NCI-H146 treated with DMSO at 0.1 percent for 48 hours (cell line): ENCODE measurements around the gene LRRC8C.
A peak's percentile ranks its signal among the peaks of the same experiment; 100 is the strongest.

ENCODE experiments used
- DNase-seq: peaks from one replicate; lab custom pipeline; 2025; ENCODE audit not compliant: unreplicated experiment; lab: John Stamatoyannopoulos, UW

Gene LRRC8C

DNA sequence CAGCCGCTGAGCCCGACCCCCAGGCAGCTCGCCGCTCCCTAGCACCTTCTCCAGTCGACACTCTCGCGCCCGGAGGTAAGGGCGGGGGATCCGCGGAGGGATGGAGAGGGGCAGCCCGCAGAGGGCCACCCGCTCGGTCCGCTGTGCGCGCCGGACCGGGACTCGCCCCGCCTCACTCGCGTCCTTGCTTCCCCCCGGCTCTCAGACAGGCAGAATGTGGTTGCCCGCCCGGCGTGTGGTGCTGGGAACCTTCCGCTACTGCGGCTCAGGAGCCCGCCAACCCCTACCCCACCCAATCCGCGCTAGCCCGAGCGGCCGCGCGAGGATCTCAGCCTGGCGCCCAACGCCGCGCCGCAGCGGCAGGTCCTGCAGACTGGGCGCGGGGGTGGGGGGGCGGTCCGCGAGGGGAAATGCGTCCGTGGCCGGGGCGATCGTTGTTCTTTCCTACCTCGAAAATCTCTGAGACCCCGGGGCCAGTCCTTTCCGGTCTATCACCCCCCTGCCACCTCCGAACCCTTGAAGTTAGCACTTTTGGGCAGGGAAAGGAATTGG, 404 bp downstream of the LRRC8C start:
- peak; percentile 28 for DNase-seq

- peak; percentile 11 for DNase-seq
These were observed 1.1 kb downstream of the LRRC8C start for GRCh38 chr1:89633800-89634625.

- no peak for DNase-seq
These were observed 3.2 kb downstream of the LRRC8C start for GRCh38 chr1:89635825-89636815.

DNA sequence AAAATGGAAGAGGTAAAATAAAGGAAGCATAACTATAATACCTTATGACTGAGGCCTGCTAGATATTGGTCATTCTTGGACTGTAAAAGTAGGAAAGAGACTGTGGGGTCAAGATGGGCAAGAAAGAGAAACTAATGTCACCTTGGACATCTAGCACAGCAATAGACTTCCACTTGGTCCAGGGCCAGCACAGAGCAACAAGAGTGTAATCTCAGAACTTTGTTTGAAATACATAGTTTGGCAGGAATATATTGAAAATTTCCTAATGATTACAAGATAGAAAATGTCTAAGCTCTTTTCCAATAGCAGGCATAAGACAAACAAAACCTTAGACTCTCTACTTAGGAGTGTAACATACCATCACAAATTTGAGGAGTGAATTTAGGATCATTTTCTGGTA, 4.6 kb downstream of the LRRC8C start:
- no peak for DNase-seq

DNA sequence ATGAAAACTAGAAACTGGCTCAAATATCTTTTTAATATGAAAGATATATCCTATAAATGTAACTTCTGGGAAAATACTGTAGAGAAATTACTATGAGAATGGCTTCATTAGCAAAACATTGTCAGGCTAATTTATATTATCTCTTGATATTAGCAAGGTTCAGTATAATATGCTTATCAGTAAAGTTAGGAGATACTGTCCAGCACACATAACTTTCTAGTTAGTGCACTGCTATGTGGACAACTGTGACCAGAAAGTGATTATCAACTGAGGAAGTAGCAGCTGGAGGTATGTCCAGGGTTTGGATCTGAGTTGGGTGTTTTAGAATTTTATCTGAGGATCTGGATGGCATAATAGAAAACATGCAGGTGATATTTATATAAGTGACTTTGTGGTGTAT, 7.5 kb downstream of the LRRC8C start:
- no peak for DNase-seq

GRCh38 chr1:89641781-89642180, 8.9 kb downstream of the LRRC8C start:
- no peak for DNase-seq

GRCh38 chr1:89643577-89643976, 10.7 kb downstream of the LRRC8C start:
- DNase-seq, result no peak

DNA sequence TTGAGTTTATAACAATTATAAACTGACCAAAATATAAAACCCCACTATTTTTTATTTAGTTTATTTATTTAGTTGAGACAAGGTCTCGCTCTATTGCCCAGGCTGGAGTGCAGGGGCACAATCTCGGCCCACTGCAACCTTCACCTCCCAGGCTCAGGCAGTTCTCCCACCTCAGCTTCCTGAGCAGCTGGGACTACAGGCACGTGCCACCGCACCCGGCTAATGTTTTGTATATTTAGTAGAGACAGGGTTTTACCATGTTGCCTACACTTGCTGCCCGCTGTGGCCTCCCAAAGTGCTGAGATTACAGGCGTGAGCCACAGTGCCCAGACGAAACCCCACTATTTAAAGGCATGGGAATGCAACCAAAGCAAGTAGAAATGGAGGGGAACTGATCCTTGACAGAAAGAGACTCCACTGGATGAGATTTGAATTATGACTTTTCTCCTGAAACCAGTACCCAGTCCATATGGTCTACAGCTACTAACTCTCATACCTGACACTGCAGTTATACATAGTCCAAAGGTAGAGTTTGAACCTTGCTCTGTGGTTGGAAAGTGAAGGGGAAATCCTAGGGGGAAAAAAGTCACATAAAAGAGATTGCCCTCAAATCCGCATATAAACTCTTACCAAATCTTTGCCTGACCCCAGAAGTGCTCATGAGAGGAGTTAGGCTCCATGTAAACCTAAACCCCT, 11.3 kb downstream of the LRRC8C start:
- DNase-seq, result no peak

- no peak for DNase-seq
These were observed 13.3 kb downstream of the LRRC8C start for GRCh38 chr1:89646259-89646658.

GRCh38 chr1:89649783-89650182, 16.9 kb downstream of the LRRC8C start:
- DNase-seq, result no peak

DNA sequence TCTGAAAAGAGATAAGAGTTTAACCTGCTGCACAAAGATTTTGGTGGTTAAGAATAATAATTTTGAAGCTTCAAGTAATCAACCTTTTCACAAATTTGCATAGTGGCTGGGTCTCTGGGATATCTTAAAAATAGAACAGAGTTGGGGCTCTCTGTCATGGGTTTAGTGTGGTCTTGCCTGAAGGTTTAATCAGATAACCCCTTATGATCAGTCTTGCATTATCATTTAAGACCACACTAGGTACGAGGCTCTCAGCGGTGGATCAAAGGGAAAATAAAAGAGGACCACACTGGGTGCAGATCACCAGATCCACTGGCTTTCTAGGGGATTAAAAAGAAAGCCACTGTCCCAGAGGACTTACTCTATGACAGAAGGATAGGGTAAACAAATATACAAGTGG, 19.5 kb downstream of the LRRC8C start:
- DNase-seq, result no peak

GRCh38 chr1:89657886-89658285, 25.0 kb downstream of the LRRC8C start:
- no peak for DNase-seq

- no peak for DNase-seq
These were observed 26.6 kb downstream of the LRRC8C start for GRCh38 chr1:89659322-89660081.

DNA sequence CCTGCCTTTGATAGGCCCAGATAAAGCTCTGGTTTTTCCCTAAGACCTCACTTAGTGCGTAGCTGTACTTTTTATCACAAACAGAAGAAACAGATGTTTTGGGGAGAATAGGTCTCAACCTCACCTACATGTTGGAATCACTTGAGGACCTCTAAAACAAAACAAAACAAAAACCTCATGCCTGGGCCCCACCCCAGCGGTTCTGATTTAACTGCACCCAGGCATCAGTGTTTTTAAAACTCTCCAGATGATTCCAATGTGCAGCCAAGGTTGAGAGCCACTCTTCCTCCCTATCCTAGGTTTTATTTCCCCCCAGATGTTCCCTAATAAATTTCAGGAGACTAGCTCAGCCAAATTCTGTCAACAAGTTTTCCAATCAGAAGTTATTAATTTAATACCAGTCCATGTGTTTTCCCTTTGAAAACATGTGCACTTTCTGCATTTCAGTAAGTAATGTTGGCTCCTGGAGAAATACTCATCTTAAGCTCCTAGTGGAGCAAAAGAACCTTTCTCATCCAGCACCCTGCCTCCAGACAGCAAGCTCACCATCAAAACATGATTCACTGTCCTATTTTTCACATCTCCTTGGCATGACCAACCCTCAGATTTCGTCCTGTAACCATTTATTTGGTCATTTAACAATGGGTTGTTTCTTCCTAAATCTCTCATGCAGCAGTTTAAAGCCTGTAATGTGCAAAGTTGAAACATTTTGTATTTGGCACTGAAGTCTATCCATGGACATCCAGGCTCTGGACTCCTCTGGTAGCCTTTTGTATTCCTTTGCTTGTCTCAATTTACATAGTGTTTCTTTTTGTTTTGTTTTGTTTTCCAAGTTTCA, 27.5 kb downstream of the LRRC8C start:
- no peak for DNase-seq

DNA sequence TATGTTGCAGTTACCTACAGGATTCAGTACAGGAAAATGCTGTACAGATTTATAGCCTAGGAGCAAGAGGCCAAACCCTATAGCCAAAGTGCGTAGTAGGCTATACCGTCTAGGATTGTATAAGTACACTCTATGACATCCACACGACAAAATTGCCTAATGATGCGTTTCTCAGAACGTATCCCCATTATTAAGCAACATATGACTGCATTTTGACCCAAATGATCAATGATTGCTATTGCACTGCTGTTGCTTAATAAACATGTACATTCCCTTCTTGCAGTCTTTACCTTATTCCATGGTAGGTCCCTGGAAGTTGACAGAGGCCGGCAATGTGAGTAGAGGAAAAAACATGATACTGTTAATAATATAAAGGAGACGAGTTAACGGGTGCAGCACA, 33.0 kb downstream of the LRRC8C start:
- no peak for DNase-seq

DNA sequence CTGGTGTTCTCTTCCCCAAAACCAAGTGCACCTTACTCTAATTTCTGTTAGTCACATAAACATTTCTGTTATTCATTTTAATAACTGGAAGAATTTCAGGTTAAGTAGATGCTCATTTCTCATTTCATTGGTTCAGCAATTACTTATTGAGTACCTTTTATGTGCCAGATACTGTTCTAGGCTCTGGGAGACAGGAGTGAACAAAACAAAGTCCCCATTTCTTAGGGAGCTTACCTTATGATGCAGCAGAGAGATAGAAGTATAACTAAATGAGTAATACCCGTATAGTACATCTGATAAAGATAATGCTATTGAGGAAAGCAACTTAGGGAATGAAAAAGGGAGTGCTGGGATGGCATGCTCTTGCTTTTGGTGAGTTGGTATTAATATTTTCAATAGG, 33.7 kb downstream of the LRRC8C start:
- DNase-seq, result no peak

DNA sequence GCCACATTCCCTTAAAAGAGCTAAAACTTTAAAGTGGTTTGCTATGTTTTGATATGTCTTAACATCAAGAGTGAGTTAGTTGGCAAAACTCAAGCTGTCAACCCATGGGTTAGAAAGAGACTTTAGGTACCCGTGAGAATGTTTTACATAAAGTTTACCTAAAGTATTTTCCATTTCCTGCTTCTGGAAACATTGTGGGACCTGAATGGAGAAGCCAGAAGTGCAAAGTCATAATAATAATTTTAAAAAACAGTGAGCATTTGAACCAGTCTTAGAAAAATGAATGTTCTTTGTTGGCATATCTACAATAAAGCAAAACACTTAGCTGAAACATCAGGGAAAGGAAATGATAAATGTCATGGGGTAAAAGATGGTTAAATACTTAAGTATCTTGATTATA, 34.8 kb downstream of the LRRC8C start:
- no peak for DNase-seq

DNA sequence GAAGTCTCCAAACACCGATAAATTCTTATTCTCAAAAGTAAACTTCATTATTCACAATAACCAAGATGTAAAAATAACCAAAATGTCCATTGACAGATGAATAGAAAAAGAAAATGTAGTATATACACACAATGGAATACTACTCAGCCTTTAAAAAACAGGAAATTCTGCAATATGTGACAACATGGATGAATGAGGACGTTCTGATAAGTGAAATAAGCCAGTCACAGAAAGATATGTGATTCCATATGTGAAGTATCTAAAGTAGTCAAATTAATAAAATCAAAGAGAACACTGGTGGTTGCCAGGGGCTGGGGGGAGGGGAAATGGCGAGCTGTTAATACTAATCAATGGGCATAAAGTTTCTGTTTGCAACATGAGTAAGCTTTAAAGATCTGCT, 36.0 kb downstream of the LRRC8C start:
- DNase-seq, result no peak

DNA sequence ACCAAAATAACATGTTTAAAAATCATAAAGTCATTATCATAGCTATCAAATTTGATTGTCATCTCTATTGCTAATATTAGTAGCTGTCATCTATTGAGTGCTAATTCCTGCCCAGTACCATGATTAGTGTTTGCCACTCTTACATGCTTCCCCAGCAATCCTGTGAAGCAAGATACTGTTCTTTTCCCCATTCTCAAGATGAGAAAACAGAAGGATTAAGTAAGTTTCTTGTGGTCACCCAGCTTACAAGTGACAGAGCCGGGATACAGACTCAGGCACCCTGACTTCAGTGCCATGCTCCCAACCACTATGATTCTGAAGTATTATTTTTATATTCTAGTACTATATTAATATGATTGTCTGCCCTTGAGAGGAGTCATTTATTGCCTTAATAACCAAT, 36.5 kb downstream of the LRRC8C start:
- DNase-seq, result no peak
